Stimulated activated naive CD4-positive, alpha-beta T cell (primary cell): ENCODE results near the gene ENHO.

Source experiments
- DNase-seq, 6 experiments: peaks; one replicate each; lab custom pipeline; 2025; lab: John Stamatoyannopoulos, UW

ENHO gene

DNA sequence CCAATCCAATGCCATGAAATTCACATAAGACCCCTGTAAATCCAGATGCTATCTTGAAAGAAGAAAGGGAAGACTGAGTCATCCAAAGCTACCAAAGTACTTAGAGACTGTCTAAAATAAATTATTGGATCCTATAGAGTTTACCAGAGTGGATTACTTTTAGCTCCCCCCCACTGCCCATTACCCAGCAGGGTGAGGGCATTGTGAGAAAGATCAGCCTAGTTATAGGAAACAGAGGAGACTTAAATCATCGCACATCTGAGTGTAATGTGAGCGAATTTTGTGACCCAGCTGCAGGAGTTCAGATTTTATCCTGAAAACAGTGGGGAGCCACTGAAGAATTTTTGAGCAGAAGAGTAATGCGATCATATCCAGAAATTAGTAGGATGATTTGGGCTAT lies 1.6 kb upstream of the ENHO start:
- no peak for DNase-seq

DNA sequence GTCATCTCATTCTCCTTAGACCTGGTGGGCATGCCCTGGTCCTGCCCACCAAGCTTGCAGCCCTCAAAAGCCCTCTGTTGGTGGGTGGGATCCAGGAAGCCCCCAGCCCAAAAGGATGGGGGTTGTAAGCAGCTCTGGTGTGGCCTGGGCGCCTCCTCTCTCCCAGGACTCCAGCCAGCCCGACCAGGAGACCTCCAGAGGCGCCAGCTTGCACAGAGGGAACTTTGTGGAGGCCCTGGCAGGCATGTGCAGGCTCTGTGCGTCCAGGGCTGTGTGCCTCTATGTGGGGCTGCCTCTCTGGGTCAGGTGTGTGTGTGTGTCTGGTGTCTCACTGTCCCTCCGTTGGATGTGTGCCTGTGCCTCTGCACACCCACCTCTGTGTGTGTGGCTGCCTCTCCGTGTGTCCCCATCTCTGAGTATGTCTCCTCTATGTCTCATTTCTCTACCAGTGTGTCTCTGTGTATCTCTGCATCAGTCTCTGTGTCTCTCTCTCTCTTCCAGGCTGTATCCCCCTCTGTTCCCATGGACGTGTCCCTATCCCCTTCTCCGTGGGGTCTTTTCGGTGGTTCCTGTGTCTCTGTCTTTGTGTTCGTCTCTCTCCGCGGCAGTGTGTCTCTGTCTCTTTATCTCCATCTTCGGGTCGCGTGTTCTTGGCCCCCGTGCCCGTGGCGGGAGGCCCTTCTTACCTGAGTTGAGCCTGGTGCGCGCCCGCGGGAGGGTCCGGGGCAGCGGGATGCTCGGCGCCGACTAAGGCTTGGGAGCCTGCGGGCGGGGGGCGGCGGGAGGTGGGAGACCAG lies 501 bp downstream of the ENHO start:
- DNase-seq: peak in 2 of 6 experiments; percentile 23 to 43

GRCh38 chr9:34521406-34522045 lies 1.3 kb downstream of the ENHO start:
- no peak for DNase-seq

DNA sequence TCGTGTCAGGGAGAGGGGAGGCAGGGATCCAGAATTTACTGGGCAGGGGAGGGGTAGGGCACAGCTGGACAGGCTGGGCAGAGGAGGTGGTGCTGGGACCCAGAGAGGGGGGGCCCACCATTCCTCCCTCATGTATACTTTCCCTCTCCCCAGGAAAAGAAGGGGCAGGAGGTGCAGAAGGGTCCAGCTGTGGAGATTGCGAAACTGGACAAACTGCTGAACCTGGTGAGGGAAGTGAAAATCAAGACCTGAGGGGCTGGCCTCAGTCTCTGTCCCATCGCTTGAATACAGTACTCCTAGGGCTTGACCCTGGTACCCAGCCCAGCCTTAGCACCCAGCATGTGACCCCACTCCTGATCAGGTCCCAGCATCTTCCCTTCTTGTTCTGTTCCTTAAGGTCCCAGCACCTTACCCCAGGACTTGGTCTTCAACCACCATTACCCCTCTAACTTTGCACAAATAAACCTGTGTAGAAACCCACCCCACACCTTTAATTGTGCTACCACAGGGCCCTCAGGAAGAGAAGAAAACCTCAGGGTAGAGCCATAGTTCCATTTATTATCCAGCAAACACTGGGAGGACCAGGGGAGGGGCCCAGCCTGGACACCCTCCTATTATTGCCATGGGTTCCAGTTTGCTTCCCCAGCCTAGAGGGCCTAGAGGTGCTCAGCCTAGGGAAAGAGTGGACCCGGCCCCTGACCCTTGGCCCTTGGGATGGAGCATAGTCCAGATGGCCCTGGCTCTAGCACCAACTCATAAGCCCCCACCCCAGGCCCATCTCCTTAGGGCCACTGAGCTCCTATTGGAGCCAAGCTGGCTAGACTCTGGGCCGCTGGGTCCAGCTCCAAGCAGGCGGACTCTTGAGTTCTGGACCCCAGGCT lies 2.0 kb downstream of the ENHO start:
- DNase-seq: no peak

DNA sequence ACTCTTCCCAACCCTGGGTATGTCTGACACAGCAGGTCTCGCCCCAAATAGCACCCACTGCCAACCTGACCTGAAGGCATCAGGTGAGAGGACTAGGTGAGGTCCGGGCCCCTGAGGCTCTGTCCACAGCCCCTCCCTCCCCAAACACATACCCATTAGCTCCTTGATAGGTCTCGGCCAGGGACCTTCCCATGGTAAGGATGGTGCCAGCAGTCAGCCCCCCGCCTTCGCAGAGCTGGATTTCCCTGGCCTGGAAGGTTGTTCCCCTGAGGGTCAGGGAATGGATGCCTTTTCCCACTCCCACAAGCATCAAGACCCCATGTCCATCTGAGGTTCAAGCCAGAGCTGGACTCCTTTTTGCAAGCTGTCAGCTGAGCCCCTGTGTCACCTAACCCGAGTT lies 2.7 kb downstream of the ENHO start:
- DNase-seq: no peak

GRCh38 chr9:34519321-34520020 lies 3.3 kb downstream of the ENHO start:
- no peak for DNase-seq

- DNase-seq: no peak
These were observed 3.9 kb downstream of the ENHO start for GRCh38 chr9:34518896-34519295.

DNA sequence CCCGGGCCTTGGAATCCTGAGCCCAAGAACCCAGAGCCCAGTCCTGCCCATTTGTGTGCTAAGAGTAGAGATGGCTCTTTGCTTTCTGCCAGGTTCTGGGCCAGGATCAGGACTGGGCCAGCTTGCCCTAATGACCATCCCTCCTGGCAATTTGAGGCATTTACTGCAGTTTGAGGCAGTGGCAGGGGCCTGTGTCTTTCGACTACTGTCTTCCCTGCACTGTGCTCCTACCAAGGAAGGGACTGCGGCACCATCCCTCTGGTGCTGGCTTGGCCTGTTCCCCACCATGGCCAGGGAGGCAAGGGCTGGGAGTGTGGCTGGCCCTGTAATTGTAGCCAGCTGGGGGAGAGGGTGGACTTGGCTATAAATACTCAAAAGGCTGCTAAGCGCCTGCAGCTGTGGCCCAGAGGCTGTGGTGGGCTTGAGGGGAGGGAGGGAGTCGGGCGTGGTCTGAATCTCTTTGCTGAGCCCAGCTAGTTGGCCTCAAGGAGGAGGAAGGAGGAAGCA lies 4.6 kb downstream of the ENHO start:
- no peak for DNase-seq

- no peak for DNase-seq
These were observed 5.6 kb downstream of the ENHO start for GRCh38 chr9:34517185-34517584.

DNA sequence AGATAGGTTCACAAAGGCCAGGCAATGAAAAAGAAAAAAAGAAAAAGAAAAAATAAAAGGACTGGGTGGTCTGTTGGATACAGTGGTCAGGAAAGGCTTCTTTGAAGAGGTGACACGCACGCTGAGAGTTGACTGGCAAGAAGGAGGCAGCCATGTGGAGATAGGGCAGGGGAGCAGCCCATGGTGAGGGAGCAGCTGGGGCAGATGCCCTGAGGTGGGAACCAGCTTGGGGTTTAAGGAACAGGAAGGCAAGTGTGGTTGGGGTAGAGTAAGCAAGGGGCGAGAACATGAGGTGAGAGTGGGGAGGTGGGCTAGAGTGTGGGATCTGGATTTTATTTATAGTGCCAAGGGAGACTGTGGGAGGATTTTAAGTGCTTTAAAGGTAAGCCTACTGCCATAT lies 6.8 kb downstream of the ENHO start:
- no peak for DNase-seq

- no peak for DNase-seq
These were observed 8.0 kb downstream of the ENHO start for GRCh38 chr9:34514816-34515215.

DNA sequence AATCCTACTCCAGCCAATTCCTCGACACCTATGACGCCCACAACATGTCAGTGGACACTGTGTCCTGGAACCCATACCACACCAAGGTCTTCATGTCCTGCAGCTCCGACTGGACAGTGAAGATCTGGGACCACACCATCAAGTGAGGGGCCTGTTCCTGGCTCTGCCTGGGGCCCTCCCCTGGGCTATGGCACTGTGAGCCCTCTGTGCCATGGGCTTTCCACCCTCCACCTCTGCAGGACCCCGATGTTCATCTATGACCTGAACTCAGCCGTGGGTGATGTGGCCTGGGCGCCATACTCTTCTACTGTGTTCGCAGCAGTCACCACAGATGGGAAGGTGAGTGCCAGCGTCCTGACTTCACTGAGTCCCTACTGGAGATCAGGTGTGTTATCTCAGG lies 8.4 kb downstream of the ENHO start:
- DNase-seq: no peak

DNA sequence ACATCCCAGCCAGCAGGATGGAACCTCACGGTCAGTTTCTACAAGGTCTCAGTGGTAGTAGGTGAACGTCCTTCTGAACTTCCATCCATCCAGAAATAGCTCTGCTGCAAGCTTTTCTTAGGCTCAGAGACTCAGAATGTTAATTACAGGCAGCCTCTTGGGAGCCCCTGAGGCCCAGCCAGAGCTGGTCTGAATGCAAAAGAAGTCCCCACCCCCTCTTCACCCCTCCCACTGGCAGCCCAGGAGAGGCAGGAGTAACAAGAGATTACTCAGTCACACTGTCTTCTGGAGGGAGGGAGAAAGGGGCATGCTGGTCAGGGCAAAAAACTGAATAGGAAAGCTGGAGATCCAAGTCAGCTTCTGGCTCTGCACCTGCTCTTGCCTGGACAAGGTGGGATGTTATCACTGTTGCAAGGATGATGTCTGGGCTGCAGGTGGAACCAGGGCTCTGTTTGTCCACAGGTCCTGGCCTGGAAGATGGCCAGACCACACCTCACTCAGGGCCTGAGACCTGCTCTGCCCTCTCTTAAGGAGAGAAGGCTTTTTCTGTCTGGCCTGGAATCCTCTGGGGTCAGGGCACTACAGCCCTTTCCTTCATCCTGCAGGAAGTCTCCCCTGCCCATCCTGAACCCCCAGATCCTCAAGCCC lies 9.1 kb downstream of the ENHO start:
- no peak for DNase-seq

- no peak for DNase-seq
These were observed 10.4 kb downstream of the ENHO start for GRCh38 chr9:34512131-34513078.

GRCh38 chr9:34510497-34511468 lies 12.0 kb downstream of the ENHO start:
- no peak for DNase-seq

- no peak for DNase-seq
These were observed 13.8 kb downstream of the ENHO start for GRCh38 chr9:34508951-34509350.

DNA sequence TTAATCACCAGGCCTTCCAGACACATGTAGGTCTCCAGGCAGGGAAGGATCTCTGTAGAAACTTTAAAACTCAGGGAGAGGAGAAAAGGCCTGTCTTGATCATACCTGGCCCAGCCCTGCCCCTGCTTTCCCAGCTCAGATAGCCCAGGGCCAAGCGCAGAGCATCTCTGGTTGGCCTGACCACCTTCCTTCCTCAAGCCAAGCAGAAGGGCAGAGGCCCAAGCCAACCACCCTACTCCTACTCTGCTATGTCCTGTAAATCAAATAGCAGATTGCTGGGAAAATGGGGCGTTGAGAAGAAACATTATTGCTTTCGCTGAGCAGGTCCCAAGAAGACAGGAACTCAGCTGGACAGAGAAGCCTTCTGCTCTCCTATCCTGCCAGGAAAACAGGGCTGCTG lies 14.3 kb downstream of the ENHO start:
- DNase-seq: no peak

DNA sequence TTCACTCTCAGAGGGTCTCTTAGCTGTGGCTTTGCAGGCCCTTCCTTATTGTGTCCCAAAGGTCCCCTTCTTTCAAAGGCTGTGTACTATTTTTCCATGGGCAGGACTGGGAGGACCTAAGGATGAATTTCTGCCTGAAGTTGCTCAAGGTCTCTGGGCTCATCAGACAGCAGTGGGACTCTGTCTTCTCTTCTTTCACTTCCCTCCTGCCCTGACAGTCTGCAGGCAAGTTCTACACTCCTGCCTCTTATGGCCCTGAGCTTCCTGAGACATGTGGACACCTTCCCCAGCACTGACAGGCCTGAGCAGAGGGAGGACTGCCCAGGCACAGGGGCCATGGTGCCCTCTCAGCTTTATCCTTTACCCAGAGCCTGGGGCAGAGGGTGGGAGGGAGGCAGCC lies 14.8 kb downstream of the ENHO start:
- no peak for DNase-seq

DNA sequence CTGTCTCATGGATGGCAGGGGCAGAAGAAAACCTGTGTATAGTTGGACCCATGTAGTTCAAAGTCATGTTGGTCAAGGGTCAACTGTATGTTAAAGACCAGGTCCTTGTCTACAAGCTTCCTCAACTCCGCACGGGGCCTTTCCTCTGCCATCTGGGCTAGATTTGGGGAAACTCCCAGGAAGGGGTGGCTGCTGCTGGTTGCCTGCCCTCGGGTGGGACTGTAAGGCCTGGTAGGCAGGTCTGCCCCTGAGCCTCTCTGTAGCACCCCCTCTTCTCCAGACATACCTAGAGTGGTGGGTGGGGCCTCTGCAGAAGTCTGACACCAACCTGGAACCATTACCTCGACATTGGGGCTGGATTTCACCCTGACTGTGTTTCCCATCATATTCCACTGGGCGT lies 15.2 kb downstream of the ENHO start:
- DNase-seq: no peak
